ENCODE data around the gene METTL16. TPM values are rescaled to one million over a fixed set of nuclear protein-coding genes. Genes with fewer than 3 reads are reported as not detected.

Gene METTL16
- total and polyA plus RNA-seq, 2 donors (not counting 1 experiment from before 2014, with no cell fraction given), result 19.2 to 56.5 TPM

DNA sequence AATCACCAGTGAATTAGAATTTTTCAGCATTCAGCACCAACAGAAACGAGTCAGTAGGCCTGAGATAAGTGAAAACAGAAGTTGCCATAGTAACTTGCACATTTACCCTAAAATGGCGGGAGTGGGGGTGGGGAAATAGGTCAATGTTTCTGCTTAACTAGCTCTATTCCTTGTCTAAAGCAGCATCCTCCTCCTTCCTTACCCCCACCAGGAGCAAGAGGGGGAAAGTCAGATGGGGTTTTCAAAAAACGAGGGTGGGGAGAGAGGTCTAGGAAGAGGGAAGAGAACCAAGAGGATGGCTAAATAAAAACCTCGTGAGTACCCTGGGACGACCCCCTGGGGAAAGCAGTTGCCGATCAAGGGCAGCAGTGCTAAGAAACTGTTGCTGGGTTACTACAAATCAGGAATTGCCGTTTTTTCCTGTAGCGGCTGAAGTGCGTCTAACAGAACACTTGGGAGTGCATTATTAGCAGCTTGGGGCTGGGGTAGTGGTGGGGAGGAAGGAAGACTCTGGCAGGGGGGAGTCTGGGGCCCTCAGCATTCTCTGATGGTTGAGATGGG lies 76.4 kb downstream of the METTL16 start:
- WGBS (ENCODE audit: insufficient coverage), result 80% methylated on average over 7 of the region's 9 CpGs
- intact Hi-C loops (cut with micrococcal nuclease), result no loop called here

DNA sequence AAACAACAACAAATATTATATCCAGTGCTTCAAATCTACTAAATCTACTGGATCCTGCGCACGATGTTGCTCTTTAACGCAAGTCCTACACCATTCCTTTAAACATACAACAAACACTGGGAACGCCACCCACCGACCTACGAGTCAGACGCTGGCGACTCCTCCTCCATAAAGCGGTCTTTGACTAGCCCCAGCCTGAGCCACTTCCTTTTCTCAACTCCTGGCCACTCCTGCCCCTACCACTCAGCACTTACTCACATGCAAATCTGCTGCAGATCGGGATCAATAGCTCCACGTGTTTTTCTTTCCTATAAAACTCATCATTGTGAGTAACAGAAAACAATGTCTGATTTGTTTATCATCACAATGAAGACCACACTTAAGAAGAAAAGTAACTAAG lies 78.0 kb downstream of the METTL16 start:
- intact Hi-C loops (cut with micrococcal nuclease), result no loop called here
- Histone ChIP-seq H3K4me1 (ENCODE audit: control insufficient read depth in 2 of 2, insufficient read depth in 2 of 2, low read length in 2 of 2) (no peaks in the 10 kb centered on the region), H3K4me2 (replicated peaks; ENCODE audit: low read depth, low read length, poor library complexity, severe bottlenecking) (no peak overlapping the region), H3K27me3 (replicated peaks in 1 of 4; ENCODE audit: control extremely low read depth in 1 of 4, control insufficient read depth in 3 of 4, insufficient read depth in 4 of 4, low read length in 3 of 4) (no peaks in the 10 kb centered on the region), H3K9ac (ENCODE audit: low read length) (no peak overlapping the region), H3K9me3 (ENCODE audit: control extremely low read depth in 1 of 3, control insufficient read depth in 2 of 3, insufficient read depth in 1 of 3, low read length in 2 of 3) (no peaks in the 10 kb centered on the region), H2AFZ (ENCODE audit: insufficient read depth, low read depth, low read length, poor library complexity, severe bottlenecking) (no peak overlapping the region), H3K27ac (ENCODE audit: low read length in 2 of 2) (no peak overlapping the region), H4K20me1 (ENCODE audit: control insufficient read depth, insufficient read depth, low read length, poor library complexity, severe bottlenecking) (peaks cover 6% of the 10 kb centered on the region), H3K36me3 (replicated peaks in 1 of 2; ENCODE audit: control extremely low read depth in 1 of 2, control insufficient read depth in 1 of 2, extremely low read depth in 1 of 2, insufficient read depth in 2 of 2, low read length in 1 of 2) (peaks cover 3 to 56% of the 10 kb centered on the region in 2 experiments), H3K4me3 (ENCODE audit: control extremely low read depth in 1 of 5, extremely low read depth in 1 of 5, insufficient read depth in 1 of 5, low read depth in 2 of 5, low read length in 4 of 5) (no peak overlapping the region), H3K79me2 (ENCODE audit: control insufficient read depth, insufficient read depth, low read length) (no peaks in the 10 kb centered on the region)
- no peak overlapping the region for H3K4me3 Mint-ChIP-seq
- 90% methylated on average over 11 of the region's 11 CpGs for WGBS (ENCODE audit: insufficient coverage)
- ChIA-PET CTCF (interaction anchor here (1.7 to 2.4 kb wide), 3 partner anchors 17 to 51 kb away, joined by 4 to 11 read pairs (median 7); no protein-coding TSS in a partner anchor), POLR2A (no interaction called here)
- DNase-seq (no peak), ATAC-seq (ENCODE audit: low read depth) (no peak)
- H3K27ac Mint-ChIP-seq, result no peak overlapping the region
- TF ChIP-seq, protein P1, sequence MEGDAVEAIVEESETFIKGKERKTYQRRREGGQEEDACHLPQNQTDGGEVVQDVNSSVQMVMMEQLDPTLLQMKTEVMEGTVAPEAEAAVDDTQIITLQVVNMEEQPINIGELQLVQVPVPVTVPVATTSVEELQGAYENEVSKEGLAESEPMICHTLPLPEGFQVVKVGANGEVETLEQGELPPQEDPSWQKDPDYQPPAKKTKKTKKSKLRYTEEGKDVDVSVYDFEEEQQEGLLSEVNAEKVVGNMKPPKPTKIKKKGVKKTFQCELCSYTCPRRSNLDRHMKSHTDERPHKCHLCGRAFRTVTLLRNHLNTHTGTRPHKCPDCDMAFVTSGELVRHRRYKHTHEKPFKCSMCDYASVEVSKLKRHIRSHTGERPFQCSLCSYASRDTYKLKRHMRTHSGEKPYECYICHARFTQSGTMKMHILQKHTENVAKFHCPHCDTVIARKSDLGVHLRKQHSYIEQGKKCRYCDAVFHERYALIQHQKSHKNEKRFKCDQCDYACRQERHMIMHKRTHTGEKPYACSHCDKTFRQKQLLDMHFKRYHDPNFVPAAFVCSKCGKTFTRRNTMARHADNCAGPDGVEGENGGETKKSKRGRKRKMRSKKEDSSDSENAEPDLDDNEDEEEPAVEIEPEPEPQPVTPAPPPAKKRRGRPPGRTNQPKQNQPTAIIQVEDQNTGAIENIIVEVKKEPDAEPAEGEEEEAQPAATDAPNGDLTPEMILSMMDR (IDR thresholded peaks at IDR 0.05), result no peak
- TF ChIP-seq EZH2 (IDR thresholded peaks at IDR 0.05; ENCODE audit: borderline replicate concordance, insufficient read depth, low read depth, low read length, poor library complexity, severe bottlenecking), result no peak
- no peaks in the 10 kb centered on the region for H3K4me1 Mint-ChIP-seq
- H3K9me3 Mint-ChIP-seq (ENCODE audit: insufficient read depth), result no peaks in the 10 kb centered on the region
- no peaks in the 10 kb centered on the region for H3K27me3 Mint-ChIP-seq

More for the DNA sequence above, 76.4 kb downstream of the METTL16 start:
- H3K79me2 ChIP-seq (ENCODE audit: control insufficient read depth, insufficient read depth, low read length), result no peaks in the 10 kb centered on the region
- H3K27ac Mint-ChIP-seq, result no peak overlapping the region
- ChIA-PET CTCF (interaction anchor here (1.1 to 2.1 kb wide), 2 partner anchors 18 to 19 kb away, joined by 3 to 7 read pairs; no protein-coding TSS in a partner anchor), POLR2A (no interaction called here)
- H3K9me3 ChIP-seq (ENCODE audit: control extremely low read depth in 1 of 3, control insufficient read depth in 2 of 3, insufficient read depth in 1 of 3, low read length in 2 of 3), result no peaks in the 10 kb centered on the region
- peaks cover 3 to 65% of the 10 kb centered on the region in 2 experiments for H3K36me3 ChIP-seq (replicated peaks in 1 of 2; ENCODE audit: control extremely low read depth in 1 of 2, control insufficient read depth in 1 of 2, extremely low read depth in 1 of 2, insufficient read depth in 2 of 2, low read length in 1 of 2)
- H2AFZ ChIP-seq (ENCODE audit: insufficient read depth, low read depth, low read length, poor library complexity, severe bottlenecking), result no peak overlapping the region
- no peak overlapping the region for H3K27ac ChIP-seq (ENCODE audit: low read length in 2 of 2)
- no peaks in the 10 kb centered on the region for H3K4me1 Mint-ChIP-seq
- no peak overlapping the region for H3K9ac ChIP-seq (ENCODE audit: low read length)
- H3K9me3 Mint-ChIP-seq (ENCODE audit: insufficient read depth), result no peaks in the 10 kb centered on the region
- no peak overlapping the region for H3K4me3 ChIP-seq (ENCODE audit: control extremely low read depth in 1 of 5, extremely low read depth in 1 of 5, insufficient read depth in 1 of 5, low read depth in 2 of 5, low read length in 4 of 5)
- no peaks in the 10 kb centered on the region for H3K27me3 Mint-ChIP-seq
- no peaks in the 10 kb centered on the region for H3K27me3 ChIP-seq (replicated peaks in 1 of 4; ENCODE audit: control extremely low read depth in 1 of 4, control insufficient read depth in 3 of 4, insufficient read depth in 4 of 4, low read length in 3 of 4)
- no peak for DNase-seq
- peaks cover 6% of the 10 kb centered on the region for H4K20me1 ChIP-seq (ENCODE audit: control insufficient read depth, insufficient read depth, low read length, poor library complexity, severe bottlenecking)
- no peaks in the 10 kb centered on the region for H3K4me1 ChIP-seq (ENCODE audit: control insufficient read depth in 2 of 2, insufficient read depth in 2 of 2, low read length in 2 of 2)
- H3K4me2 ChIP-seq (replicated peaks; ENCODE audit: low read depth, low read length, poor library complexity, severe bottlenecking), result no peak overlapping the region
- no peak for ATAC-seq (ENCODE audit: low read depth)
- TF ChIP-seq, protein P1 (IDR thresholded peaks at IDR 0.05), result no peak
- TF ChIP-seq EZH2 (IDR thresholded peaks at IDR 0.05; ENCODE audit: borderline replicate concordance, insufficient read depth, low read depth, low read length, poor library complexity, severe bottlenecking), result no peak
- H3K4me3 Mint-ChIP-seq, result no peak overlapping the region

All from B cell (primary cell).